WI38 (cell line): ENCODE results near the gene SETX.

Experiments
- H3K4me3 ChIP-seq: 2 replicates; pipeline ENCODE4 v1.5.1; 2011; ENCODE audit warnings: low read depth, mild to moderate bottlenecking, control low read depth, low read length
- CTCF ChIP-seq: IDR thresholded peaks from 2 replicates; pipeline ENCODE4 v1.5.1; 2012; ENCODE audit warnings: low read depth, mild to moderate bottlenecking, control low read depth, low read length

The SETX gene

DNA sequence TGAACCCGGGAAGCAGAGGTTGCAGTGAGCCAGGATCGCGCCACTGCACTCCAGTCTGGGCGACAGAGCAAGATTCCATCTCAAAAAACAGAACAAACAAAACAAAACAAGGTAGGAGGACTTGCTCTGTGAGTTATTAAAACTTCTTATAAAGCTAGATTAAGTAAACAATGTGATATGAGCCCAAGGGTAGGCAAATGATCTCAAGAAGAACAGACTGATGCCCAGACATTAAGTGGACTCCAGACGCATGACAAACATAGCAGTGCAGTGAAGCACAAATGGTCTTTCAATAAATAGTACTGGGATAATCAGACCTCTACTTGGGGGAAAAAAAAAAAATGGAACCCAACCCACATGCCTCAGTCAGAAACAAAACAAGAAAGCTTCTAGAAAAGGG, 45.7 kb downstream of the SETX start:
- TF ChIP-seq CTCF, result no peak

DNA sequence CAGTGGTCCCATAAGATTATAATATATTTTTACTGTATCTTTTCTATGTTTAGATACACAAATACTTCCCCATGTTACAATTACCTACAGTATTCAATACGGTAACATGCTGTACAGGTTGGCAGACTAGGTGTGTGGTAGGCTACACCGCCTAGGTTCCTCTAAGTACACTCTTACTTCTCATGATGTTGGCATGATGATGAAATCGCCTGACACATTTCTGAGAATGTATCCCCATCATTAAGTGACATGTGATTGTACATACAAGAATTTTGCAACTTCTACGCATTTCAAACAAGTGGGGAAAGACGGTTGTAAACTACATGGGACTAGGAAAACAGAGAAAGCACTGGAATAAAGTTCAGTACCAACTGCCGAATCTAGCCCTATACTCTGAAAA, 53.3 kb downstream of the SETX start:
- no peak for TF ChIP-seq CTCF
- no peak overlapping the region for H3K4me3 ChIP-seq

More for the DNA sequence above, 45.7 kb downstream of the SETX start:
- no peak overlapping the region for H3K4me3 ChIP-seq

DNA sequence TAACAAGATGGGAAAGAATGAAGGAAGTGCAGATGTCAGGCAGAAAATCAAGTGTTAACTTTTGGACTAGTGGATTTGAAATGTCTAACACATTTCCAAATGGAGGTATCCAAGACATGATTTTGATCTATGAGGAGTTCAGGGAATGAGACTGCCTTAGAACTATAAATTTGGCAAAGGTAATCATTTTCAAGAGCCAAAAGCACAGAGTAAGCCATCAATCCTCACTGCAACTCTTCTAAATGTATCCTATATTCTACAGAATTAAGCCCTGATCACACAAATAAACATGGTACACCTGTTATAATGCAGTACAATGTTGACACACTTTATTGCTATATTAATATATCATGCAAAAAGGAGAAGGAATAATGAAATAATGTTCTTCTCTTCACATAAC, 55.6 kb downstream of the SETX start:
- no peak for TF ChIP-seq CTCF

DNA sequence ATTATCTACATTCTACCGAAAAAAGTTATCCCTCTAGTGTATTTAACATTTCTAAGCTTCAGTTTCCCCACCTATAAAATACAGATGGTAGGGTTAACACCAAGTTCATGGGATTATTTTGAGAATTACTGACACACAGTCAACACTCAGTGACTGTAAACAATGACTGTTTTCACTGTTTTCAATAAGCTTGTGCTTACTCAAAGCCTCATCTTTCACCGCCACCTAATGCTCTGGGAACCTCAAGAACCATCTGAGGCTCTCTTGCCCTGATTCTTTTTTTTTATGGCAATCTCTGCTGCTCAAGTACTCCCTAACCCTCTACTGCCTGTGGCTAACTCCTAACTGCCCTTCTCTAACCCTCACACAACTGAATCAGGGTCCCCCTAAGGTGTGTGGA, 59.6 kb downstream of the SETX start:
- no peak for TF ChIP-seq CTCF
- no peak overlapping the region for H3K4me3 ChIP-seq

More for the DNA sequence above, 55.6 kb downstream of the SETX start:
- no peak overlapping the region for H3K4me3 ChIP-seq

GRCh38 chr9:132293145-132293721, 61.6 kb downstream of the SETX start:
- no peak overlapping the region for H3K4me3 ChIP-seq
- no peak for TF ChIP-seq CTCF

- no peak overlapping the region for H3K4me3 ChIP-seq
- no peak for TF ChIP-seq CTCF
Measured at GRCh38 chr9:132288966-132289365, 65.8 kb downstream of the SETX start.

- H3K4me3 ChIP-seq, result no peak overlapping the region
- TF ChIP-seq CTCF, result no peak
Measured at GRCh38 chr9:132288361-132288760, 66.4 kb downstream of the SETX start.
